GM23248 (cell line): ENCODE results near the gene AKIRIN2.

ENCODE experiments used
- EZH2 ChIP-seq: fragments of 200-600 bp; sonication (generic); IDR thresholded peaks from 2 replicates; pipeline ENCODE4 v1.6.1; 2018; ENCODE audit warnings: antibody characterized with exemption, mild to moderate bottlenecking; ENCODE audit not compliant: insufficient read depth, poor library complexity, severe bottlenecking
- EZH2phosphoT487 ChIP-seq: fragments of 200-600 bp; sonication (generic); IDR thresholded peaks from 2 replicates; pipeline ENCODE4 v1.6.1; 2018; ENCODE audit warnings: antibody characterized with exemption, moderate library complexity, mild to moderate bottlenecking, low read depth; ENCODE audit not compliant: insufficient read depth

GRCh38 chr6:87636315-87636714 lies 65.7 kb downstream of the AKIRIN2 start:
- TF ChIP-seq EZH2phosphoT487 (no peak), EZH2 (no peak)
